ENCODE measurements around the gene DGKI.
"Not testable (repeated sequence)": the region's sequence is repeated elsewhere in the genome, so short reads cannot be mapped to it uniquely, and the experiment has no call there.

Gene DGKI

GRCh38 chr7:137727413-137727812, 119.4 kb downstream of the DGKI start:
- Mint-ChIP-seq H3K4me1 (ENCODE audit: low read depth) (no peaks in the 10 kb centered on the region), H3K4me3 (no peak overlapping the region), H3K27me3 (peaks cover 10% of the 10 kb centered on the region), H3K36me3 (no peaks in the 10 kb centered on the region), H3K9me3 (ENCODE audit: low read depth) (peaks cover 4% of the 10 kb centered on the region), H3K27ac (no peak overlapping the region)

GRCh38 chr7:137718355-137718754, 128.4 kb downstream of the DGKI start:
- H3K4me1 Mint-ChIP-seq (ENCODE audit: low read depth): no peaks in the 10 kb centered on the region
- H3K9me3 Mint-ChIP-seq (ENCODE audit: low read depth): no peaks in the 10 kb centered on the region
- H3K4me3 Mint-ChIP-seq: no peak overlapping the region
- no peaks in the 10 kb centered on the region for H3K27me3 Mint-ChIP-seq
- H3K36me3 Mint-ChIP-seq: no peaks in the 10 kb centered on the region
- H3K27ac Mint-ChIP-seq: no peak overlapping the region

- no peaks in the 10 kb centered on the region for H3K9me3 Mint-ChIP-seq (ENCODE audit: low read depth)
- no peaks in the 10 kb centered on the region for H3K27me3 Mint-ChIP-seq
- H3K4me3 Mint-ChIP-seq: no peak overlapping the region
- H3K27ac Mint-ChIP-seq: no peak overlapping the region
- no peaks in the 10 kb centered on the region for H3K36me3 Mint-ChIP-seq
- no peaks in the 10 kb centered on the region for H3K4me1 Mint-ChIP-seq (ENCODE audit: low read depth)
Measured at GRCh38 chr7:137717811-137718271, 128.9 kb downstream of the DGKI start.

GRCh38 chr7:137717045-137717444, 129.7 kb downstream of the DGKI start:
- no peak overlapping the region for H3K27ac Mint-ChIP-seq
- H3K27me3 Mint-ChIP-seq: no peaks in the 10 kb centered on the region
- H3K36me3 Mint-ChIP-seq: no peaks in the 10 kb centered on the region
- H3K9me3 Mint-ChIP-seq (ENCODE audit: low read depth): no peaks in the 10 kb centered on the region
- no peaks in the 10 kb centered on the region for H3K4me1 Mint-ChIP-seq (ENCODE audit: low read depth)
- H3K4me3 Mint-ChIP-seq: no peak overlapping the region

- no peaks in the 10 kb centered on the region for H3K4me1 Mint-ChIP-seq (ENCODE audit: low read depth)
Measured at GRCh38 chr7:137716061-137716460, 130.7 kb downstream of the DGKI start.

GRCh38 chr7:137715533-137715932, 131.2 kb downstream of the DGKI start:
- Mint-ChIP-seq H3K4me3 (no peak overlapping the region), H3K4me1 (ENCODE audit: low read depth) (no peaks in the 10 kb centered on the region), H3K27ac (no peak overlapping the region)

More at GRCh38 chr7:137716061-137716460, 130.7 kb downstream of the DGKI start:
- Mint-ChIP-seq H3K4me3 (no peak overlapping the region), H3K27ac (no peak overlapping the region), H3K9me3 (ENCODE audit: low read depth) (no peaks in the 10 kb centered on the region), H3K27me3 (peaks cover 2% of the 10 kb centered on the region), H3K36me3 (no peaks in the 10 kb centered on the region)

GRCh38 chr7:137715121-137715520, 131.7 kb downstream of the DGKI start:
- no peaks in the 10 kb centered on the region for H3K9me3 Mint-ChIP-seq (ENCODE audit: low read depth)
- no peaks in the 10 kb centered on the region for H3K4me1 Mint-ChIP-seq (ENCODE audit: low read depth)
- H3K4me3 Mint-ChIP-seq: no peak overlapping the region
- H3K27me3 Mint-ChIP-seq: peaks cover 4% of the 10 kb centered on the region
- H3K36me3 Mint-ChIP-seq: no peaks in the 10 kb centered on the region
- no peak overlapping the region for H3K27ac Mint-ChIP-seq

More at GRCh38 chr7:137715533-137715932, 131.2 kb downstream of the DGKI start:
- Mint-ChIP-seq H3K9me3 (ENCODE audit: low read depth) (no peaks in the 10 kb centered on the region), H3K36me3 (no peaks in the 10 kb centered on the region), H3K27me3 (peaks cover 4% of the 10 kb centered on the region)

GRCh38 chr7:137706330-137706729, 140.4 kb downstream of the DGKI start:
- not testable (repeated sequence) for H3K4me1 Mint-ChIP-seq (ENCODE audit: low read depth); H3K27ac Mint-ChIP-seq; H3K4me3 Mint-ChIP-seq; H3K36me3 Mint-ChIP-seq; H3K27me3 Mint-ChIP-seq
- peaks cover 23% of the 10 kb centered on the region for H3K9me3 Mint-ChIP-seq (ENCODE audit: low read depth)

- Mint-ChIP-seq H3K36me3 (peaks cover 3% of the 10 kb centered on the region), H3K27me3 (peaks cover 2% of the 10 kb centered on the region), H3K4me1 (ENCODE audit: low read depth) (no peaks in the 10 kb centered on the region), H3K4me3 (no peak overlapping the region), H3K27ac (no peak overlapping the region), H3K9me3 (ENCODE audit: low read depth) (peaks cover 23% of the 10 kb centered on the region)
Measured at GRCh38 chr7:137704723-137705122, 142.1 kb downstream of the DGKI start.

GRCh38 chr7:137703291-137704010, 143.3 kb downstream of the DGKI start:
- Mint-ChIP-seq H3K9me3 (ENCODE audit: low read depth) (peaks cover 23% of the 10 kb centered on the region), H3K4me1 (ENCODE audit: low read depth) (no peaks in the 10 kb centered on the region), H3K4me3 (no peak overlapping the region), H3K27me3 (peaks cover 2% of the 10 kb centered on the region), H3K27ac (no peak overlapping the region), H3K36me3 (peaks cover 3% of the 10 kb centered on the region)

- H3K4me1 Mint-ChIP-seq (ENCODE audit: low read depth): no peaks in the 10 kb centered on the region
- H3K36me3 Mint-ChIP-seq: no peaks in the 10 kb centered on the region
- H3K27me3 Mint-ChIP-seq: peaks cover 8% of the 10 kb centered on the region
- no peak overlapping the region for H3K4me3 Mint-ChIP-seq
- H3K9me3 Mint-ChIP-seq (ENCODE audit: low read depth): no peaks in the 10 kb centered on the region
- H3K27ac Mint-ChIP-seq: no peak overlapping the region
Measured at GRCh38 chr7:137696988-137697387, 149.8 kb downstream of the DGKI start.

GRCh38 chr7:137696376-137696775, 150.4 kb downstream of the DGKI start:
- no peaks in the 10 kb centered on the region for H3K9me3 Mint-ChIP-seq (ENCODE audit: low read depth)
- no peak overlapping the region for H3K4me3 Mint-ChIP-seq
- H3K4me1 Mint-ChIP-seq (ENCODE audit: low read depth): no peaks in the 10 kb centered on the region
- H3K27me3 Mint-ChIP-seq: peaks cover 8% of the 10 kb centered on the region
- H3K27ac Mint-ChIP-seq: no peak overlapping the region
- H3K36me3 Mint-ChIP-seq: no peaks in the 10 kb centered on the region

GRCh38 chr7:137695942-137696341, 150.8 kb downstream of the DGKI start:
- Mint-ChIP-seq H3K4me3 (no peak overlapping the region), H3K36me3 (no peaks in the 10 kb centered on the region), H3K4me1 (ENCODE audit: low read depth) (no peaks in the 10 kb centered on the region), H3K27ac (no peak overlapping the region), H3K27me3 (peaks cover 8% of the 10 kb centered on the region), H3K9me3 (ENCODE audit: low read depth) (no peaks in the 10 kb centered on the region)

GRCh38 chr7:137695494-137695893, 151.3 kb downstream of the DGKI start:
- Mint-ChIP-seq H3K36me3 (no peaks in the 10 kb centered on the region), H3K27me3 (peaks cover 7% of the 10 kb centered on the region), H3K4me1 (ENCODE audit: low read depth) (no peaks in the 10 kb centered on the region), H3K27ac (no peak overlapping the region), H3K4me3 (no peak overlapping the region), H3K9me3 (ENCODE audit: low read depth) (no peaks in the 10 kb centered on the region)

- H3K9me3 Mint-ChIP-seq (ENCODE audit: low read depth): no peaks in the 10 kb centered on the region
Measured at GRCh38 chr7:137694405-137694804, 152.4 kb downstream of the DGKI start.

GRCh38 chr7:137692399-137692798, 154.4 kb downstream of the DGKI start:
- Mint-ChIP-seq H3K36me3 (no peaks in the 10 kb centered on the region), H3K4me1 (ENCODE audit: low read depth) (no peaks in the 10 kb centered on the region), H3K27me3 (peaks cover 8% of the 10 kb centered on the region), H3K27ac (no peak overlapping the region), H3K4me3 (no peak overlapping the region), H3K9me3 (ENCODE audit: low read depth) (no peaks in the 10 kb centered on the region)

More at GRCh38 chr7:137694405-137694804, 152.4 kb downstream of the DGKI start:
- Mint-ChIP-seq H3K36me3 (no peaks in the 10 kb centered on the region), H3K4me1 (ENCODE audit: low read depth) (no peaks in the 10 kb centered on the region), H3K27ac (no peak overlapping the region), H3K27me3 (peaks cover 7% of the 10 kb centered on the region), H3K4me3 (no peak overlapping the region)

Measured in activated naive CD8-positive, alpha-beta T cell (primary cell).